ENCODE measurements around the gene PDZD4. TPM values are rescaled to one million over a fixed set of nuclear protein-coding genes. Genes with fewer than 3 reads are reported as not detected.

PDZD4 gene
- total RNA-seq, 1 donor: under 0.01 TPM

DNA sequence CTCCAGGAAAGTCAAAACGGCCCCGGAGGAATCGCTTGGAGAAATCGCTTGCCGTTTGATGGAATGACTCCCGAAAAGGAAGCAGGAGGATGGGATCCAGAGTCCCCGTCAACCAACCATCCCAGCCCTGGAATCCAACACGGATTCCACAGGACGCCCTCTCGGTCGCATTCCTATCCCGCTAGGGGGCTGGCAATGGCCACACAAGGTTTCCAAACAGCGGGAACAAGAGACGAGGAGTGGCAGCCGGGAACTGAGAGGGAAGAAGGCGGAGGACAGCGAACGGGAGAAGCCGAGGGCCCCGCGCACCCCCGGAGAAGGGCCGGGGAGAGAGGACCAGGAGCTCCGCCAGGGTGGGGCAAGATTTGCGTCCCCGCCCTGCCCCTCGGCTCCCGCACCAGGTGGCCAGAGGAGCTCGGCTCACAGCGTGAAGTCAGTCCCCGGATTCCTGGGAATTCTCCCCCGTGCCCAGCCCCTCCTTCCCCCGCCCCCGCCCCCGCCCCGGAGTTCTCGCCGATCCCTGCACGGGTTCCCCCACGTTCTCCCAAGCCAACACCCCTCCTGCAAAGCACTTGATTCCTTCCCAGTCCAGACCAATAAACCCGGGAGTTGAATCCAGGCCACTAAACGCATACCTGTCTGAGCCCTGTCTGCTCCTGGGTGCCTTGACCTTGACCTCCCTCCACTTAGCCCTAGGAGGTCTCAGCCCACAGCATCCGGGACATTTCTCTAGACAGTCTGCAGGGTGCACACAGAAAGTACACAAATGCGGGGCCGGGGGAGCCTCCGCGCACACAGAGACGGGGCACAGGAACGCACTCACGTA, 1.4 kb downstream of the PDZD4 start:
- H3K4me3 ChIP-seq (ENCODE audit: insufficient read depth, low read length): no peak overlapping the region
- no peak overlapping the region for H2AFZ ChIP-seq (ENCODE audit: low read length)
- H3K4me1 ChIP-seq (ENCODE audit: insufficient read depth, low read length): no peaks in the 10 kb centered on the region
- H3K4me2 ChIP-seq (ENCODE audit: insufficient read depth, low read length): no peak overlapping the region
- H3K36me3 ChIP-seq (ENCODE audit: insufficient read depth, low read length): no peaks in the 10 kb centered on the region
- DNase-seq (ENCODE audit: insufficient read length, low spot score, missing footprints): peak; percentile 70
- TF ChIP-seq, protein P1, sequence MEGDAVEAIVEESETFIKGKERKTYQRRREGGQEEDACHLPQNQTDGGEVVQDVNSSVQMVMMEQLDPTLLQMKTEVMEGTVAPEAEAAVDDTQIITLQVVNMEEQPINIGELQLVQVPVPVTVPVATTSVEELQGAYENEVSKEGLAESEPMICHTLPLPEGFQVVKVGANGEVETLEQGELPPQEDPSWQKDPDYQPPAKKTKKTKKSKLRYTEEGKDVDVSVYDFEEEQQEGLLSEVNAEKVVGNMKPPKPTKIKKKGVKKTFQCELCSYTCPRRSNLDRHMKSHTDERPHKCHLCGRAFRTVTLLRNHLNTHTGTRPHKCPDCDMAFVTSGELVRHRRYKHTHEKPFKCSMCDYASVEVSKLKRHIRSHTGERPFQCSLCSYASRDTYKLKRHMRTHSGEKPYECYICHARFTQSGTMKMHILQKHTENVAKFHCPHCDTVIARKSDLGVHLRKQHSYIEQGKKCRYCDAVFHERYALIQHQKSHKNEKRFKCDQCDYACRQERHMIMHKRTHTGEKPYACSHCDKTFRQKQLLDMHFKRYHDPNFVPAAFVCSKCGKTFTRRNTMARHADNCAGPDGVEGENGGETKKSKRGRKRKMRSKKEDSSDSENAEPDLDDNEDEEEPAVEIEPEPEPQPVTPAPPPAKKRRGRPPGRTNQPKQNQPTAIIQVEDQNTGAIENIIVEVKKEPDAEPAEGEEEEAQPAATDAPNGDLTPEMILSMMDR (IDR thresholded peaks at IDR 0.05; ENCODE audit: extremely low read depth, low read depth, low read length): no peak
- H3K9me3 ChIP-seq (ENCODE audit: low read depth, low read length): no peaks in the 10 kb centered on the region
- peaks cover 46% of the 10 kb centered on the region for H3K27me3 ChIP-seq (ENCODE audit: insufficient read depth, low read length)
- no peaks in the 10 kb centered on the region for H4K20me1 ChIP-seq (ENCODE audit: insufficient read depth, low read length)
- no peak overlapping the region for H3K27ac ChIP-seq (ENCODE audit: low read depth, low read length)
- H3K79me2 ChIP-seq (ENCODE audit: insufficient read depth, low read length): no peaks in the 10 kb centered on the region

DNA sequence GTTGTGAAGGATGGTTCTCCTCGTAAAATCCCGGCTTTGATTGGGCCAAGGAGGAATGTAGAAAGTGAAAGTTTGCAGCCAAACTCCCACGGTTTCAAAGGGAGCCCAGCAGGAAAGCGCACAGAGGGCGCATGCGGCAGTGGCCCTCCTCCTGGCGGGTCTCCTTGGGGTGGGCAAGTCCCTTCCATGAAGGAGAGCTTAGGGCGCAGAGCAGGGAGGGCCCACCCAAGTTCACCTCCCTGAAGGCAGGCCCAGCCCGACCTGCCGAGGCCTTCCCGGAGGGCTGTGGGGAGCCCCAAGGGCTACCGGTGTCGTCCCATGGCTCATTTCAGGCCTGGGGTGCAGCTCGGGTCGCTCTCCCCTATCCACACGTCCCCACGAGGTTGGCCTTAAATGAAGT, 2.0 kb downstream of the PDZD4 start:
- no peaks in the 10 kb centered on the region for H4K20me1 ChIP-seq (ENCODE audit: insufficient read depth, low read length)
- H2AFZ ChIP-seq (ENCODE audit: low read length): no peak overlapping the region
- no peak overlapping the region for H3K4me2 ChIP-seq (ENCODE audit: insufficient read depth, low read length)
- peaks cover 46% of the 10 kb centered on the region for H3K27me3 ChIP-seq (ENCODE audit: insufficient read depth, low read length)
- peak; percentile 66 for DNase-seq (ENCODE audit: insufficient read length, low spot score, missing footprints)
- no peak overlapping the region for H3K27ac ChIP-seq (ENCODE audit: low read depth, low read length)
- no peaks in the 10 kb centered on the region for H3K9me3 ChIP-seq (ENCODE audit: low read depth, low read length)
- H3K79me2 ChIP-seq (ENCODE audit: insufficient read depth, low read length): no peaks in the 10 kb centered on the region
- H3K36me3 ChIP-seq (ENCODE audit: insufficient read depth, low read length): no peaks in the 10 kb centered on the region
- no peak overlapping the region for H3K4me3 ChIP-seq (ENCODE audit: insufficient read depth, low read length)
- no peaks in the 10 kb centered on the region for H3K4me1 ChIP-seq (ENCODE audit: insufficient read depth, low read length)
- TF ChIP-seq, protein P1 (IDR thresholded peaks at IDR 0.05; ENCODE audit: extremely low read depth, low read depth, low read length): no peak

DNA sequence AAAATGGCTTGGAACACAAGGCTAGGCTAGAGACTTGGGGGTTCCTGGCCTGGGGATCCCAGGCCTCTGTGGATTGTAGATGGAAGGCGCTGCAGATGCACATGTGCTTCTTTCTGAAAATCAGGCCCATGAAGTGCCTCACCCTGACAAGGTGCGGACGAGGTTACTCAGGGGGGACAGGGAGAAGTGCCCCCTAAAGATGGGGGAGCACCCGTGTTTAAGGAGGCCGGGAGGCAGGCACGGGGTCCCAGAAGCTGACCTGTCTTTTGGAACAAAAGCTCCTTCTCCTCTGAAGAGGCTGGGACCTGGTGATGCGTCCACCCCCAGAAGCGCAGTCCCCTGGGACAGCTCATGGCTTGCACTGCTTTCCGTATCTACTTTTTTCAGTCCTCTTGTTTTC, 2.4 kb downstream of the PDZD4 start:
- TF ChIP-seq, protein P1 (IDR thresholded peaks at IDR 0.05; ENCODE audit: extremely low read depth, low read depth, low read length): no peak
- Histone ChIP-seq H3K27ac (ENCODE audit: low read depth, low read length) (no peak overlapping the region), H4K20me1 (ENCODE audit: insufficient read depth, low read length) (no peaks in the 10 kb centered on the region), H3K4me3 (ENCODE audit: insufficient read depth, low read length) (no peak overlapping the region), H3K9me3 (ENCODE audit: low read depth, low read length) (no peaks in the 10 kb centered on the region), H3K4me1 (ENCODE audit: insufficient read depth, low read length) (no peaks in the 10 kb centered on the region), H3K27me3 (ENCODE audit: insufficient read depth, low read length) (peaks cover 46% of the 10 kb centered on the region), H2AFZ (ENCODE audit: low read length) (no peak overlapping the region), H3K4me2 (ENCODE audit: insufficient read depth, low read length) (no peak overlapping the region), H3K36me3 (ENCODE audit: insufficient read depth, low read length) (no peaks in the 10 kb centered on the region), H3K79me2 (ENCODE audit: insufficient read depth, low read length) (no peaks in the 10 kb centered on the region)
- DNase-seq (ENCODE audit: insufficient read length, low spot score, missing footprints): no peak

DNA sequence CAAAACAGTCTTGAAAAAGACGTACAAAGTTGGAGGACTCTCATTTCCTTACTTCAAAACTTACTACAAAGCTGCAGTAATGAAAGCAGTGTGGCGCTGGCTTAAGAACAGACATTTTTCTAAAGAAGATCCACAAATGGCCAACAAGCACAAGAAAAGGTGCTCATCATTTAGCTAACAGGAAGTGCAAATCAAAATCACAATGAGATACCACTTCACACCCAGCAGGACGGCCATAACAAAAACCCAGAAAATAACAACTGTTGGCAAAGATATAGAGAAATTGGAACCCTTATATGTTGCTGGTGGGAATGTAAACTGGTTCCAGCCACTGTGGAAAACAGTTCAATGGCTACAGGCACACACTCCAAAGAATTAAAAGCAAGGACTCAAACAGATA, 3.3 kb downstream of the PDZD4 start:
- Histone ChIP-seq H3K9me3 (ENCODE audit: low read depth, low read length) (no peaks in the 10 kb centered on the region), H4K20me1 (ENCODE audit: insufficient read depth, low read length) (no peaks in the 10 kb centered on the region), H3K4me1 (ENCODE audit: insufficient read depth, low read length) (no peaks in the 10 kb centered on the region), H3K79me2 (ENCODE audit: insufficient read depth, low read length) (no peaks in the 10 kb centered on the region), H3K27ac (ENCODE audit: low read depth, low read length) (no peak overlapping the region), H2AFZ (ENCODE audit: low read length) (no peak overlapping the region), H3K4me3 (ENCODE audit: insufficient read depth, low read length) (no peak overlapping the region), H3K27me3 (ENCODE audit: insufficient read depth, low read length) (peaks cover 44% of the 10 kb centered on the region), H3K36me3 (ENCODE audit: insufficient read depth, low read length) (no peaks in the 10 kb centered on the region), H3K4me2 (ENCODE audit: insufficient read depth, low read length) (no peak overlapping the region)
- TF ChIP-seq, protein P1 (IDR thresholded peaks at IDR 0.05; ENCODE audit: extremely low read depth, low read depth, low read length): no peak
- no peak for DNase-seq (ENCODE audit: insufficient read length, low spot score, missing footprints)

Measured in osteoblast (primary cell).